GM19193 (cell line): Measurements from ENCODE around the gene MANBA.

Source experiments
- POLR2A ChIP-seq: IDR thresholded peaks from 4 replicates; pipeline ENCODE4 v1.6.1; 2011; ENCODE audit not compliant: insufficient read depth, insufficient read length; ENCODE audit errors: extremely low read depth

Gene MANBA

DNA sequence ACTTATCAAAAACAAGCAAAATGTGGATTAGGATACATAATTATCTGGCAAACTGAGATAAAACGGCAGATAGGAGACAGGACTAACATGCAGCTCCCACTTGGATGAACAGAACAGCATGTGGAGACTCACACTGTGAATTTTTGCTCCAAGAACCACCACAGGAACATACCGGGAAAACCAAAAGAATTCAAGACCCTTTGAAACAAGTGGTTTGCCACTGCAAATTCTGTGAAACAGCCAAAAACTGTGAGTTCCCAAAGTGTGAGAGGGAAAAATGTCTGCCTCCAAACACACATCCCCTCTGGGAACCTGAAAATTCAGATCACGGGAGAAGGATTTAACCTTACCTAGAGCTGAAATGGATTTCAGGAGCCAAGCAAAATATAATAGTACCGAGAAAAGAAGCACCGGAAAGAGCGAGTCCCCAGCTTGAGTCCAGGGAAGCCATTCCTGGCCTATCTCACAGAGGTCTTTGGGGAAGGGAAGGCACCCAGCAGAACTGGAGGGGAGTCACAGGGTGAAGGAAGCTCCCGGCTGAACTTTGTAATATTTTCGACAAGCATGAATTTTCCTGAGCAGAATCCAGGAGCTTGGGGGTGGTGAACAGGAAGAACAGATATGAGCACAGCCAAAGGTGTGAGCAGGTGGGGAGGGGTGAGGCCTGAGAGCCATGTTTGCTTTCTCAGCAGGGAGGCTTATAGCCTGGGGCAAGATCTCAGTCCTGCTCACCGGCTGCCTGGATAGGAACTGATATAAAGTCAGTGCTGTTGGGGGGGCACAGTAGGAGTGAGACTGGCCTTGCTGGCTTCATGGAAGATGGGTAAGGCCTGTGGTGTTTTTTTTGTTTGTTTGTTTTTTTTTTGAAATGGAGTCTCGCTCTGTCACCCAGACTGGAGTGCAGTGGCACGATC is 23.9 kb downstream of the MANBA start:
- no peak for TF ChIP-seq POLR2A

DNA sequence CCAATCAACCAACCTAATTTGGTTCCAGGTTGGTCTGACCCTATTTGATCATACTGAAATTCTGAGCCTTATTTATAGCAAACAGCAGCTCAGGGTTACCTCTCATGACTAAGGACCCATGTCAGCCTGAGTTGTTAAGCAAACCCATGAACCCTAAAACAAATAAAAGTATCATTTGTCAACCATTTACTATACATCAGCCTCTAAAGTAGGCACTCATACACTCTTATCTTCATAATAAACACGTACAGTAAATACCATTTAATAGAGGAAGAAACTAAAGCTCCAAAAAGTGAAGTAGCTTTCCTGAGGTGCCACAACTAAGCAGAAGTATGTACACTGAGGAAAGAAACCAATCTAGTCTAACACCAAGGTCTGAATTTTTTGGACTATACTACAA is 25.2 kb downstream of the MANBA start:
- no peak for TF ChIP-seq POLR2A

DNA sequence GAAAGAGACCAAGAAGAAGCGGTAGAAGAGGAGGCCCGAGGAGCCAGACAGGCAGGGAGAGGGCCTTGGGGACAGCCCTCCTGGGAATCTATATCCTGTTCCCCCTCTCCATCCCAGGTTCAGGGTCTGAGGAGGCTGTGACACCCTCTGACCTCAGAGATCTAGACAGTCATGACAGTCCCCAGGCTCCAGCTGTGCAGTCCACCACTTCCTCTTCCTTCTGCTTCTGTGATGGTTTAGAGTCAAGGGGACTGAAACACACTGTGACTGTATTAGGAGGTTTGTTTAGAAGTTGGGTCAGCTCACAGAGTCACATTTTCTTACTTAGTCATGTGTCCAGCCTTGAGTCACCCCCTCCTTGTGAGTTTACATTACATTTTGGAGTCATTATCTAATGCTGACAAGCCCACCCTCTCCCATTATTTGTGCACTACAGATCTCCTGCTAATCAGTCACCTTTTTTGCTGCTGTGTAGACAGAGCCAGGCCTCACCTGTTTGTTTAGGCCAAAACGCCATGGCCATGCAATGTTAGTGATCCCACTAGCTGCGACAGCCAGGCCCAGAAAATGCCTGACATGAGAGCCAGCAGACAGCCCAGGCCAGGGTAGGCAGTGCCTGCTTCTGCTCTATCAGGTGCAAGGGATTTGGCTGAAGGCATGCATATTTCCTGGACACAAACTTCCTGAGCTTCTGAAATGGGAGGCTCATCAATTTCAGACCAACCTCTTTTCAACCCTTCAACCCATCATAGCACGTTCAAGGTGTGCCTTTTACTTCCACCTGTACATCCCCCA is 26.0 kb downstream of the MANBA start:
- no peak for TF ChIP-seq POLR2A

DNA sequence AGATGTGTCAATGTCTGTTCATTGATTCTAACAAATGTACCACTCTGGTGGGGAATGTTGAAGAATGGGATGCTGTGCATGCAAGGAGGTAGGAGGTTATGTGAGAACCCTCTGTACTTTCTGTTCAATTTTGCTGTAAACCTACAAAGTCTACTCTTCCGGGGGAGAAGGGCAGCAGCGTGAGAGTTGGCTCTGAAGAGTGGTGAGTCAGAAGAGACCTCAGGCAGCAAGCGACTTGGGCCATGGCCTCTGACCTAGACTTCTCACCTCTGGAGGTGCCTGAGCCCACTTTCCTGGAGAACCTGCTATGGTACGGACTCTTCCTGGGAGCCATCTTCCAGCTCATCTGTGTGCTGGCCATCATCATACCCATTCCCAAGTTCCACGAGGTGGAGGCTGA is 26.7 kb downstream of the MANBA start:
- TF ChIP-seq POLR2A, result no peak

DNA sequence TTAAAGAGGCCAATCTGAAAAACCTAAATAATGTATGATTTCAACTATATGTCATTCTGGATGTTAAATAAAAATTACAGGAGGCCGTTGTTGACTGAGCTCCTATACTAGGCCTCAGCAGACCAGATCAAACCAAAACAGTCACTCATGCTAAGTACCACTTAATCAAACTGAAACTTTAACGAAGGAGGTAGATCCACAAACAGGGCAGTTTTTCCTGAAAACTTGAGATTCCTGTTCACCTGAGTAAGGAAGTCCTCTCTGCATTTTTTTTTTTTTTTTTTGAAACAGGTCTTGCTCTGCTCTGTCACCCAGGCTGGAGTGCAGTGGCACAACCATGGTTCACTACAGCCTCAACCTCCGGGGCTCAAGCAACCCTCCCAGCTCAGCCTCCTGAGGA is 27.7 kb downstream of the MANBA start:
- TF ChIP-seq POLR2A, result no peak

DNA sequence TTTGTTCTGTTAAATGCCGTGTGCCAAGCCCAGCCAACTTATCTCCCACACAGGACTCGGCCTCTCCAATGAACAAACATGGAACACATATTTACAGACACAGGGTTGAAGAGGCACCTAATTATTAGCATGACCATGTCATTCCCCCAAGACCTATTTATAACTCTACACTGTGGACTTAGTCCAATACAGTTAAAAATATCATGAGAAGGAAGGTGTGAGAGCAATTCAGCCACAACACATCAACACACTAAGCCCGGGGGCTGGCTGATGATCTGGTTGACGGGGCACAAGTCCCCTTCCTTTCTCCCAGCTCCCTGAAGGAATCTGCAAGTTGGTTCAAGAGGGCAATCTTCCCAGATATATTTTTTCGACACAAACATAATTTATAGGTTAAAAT is 28.1 kb downstream of the MANBA start:
- TF ChIP-seq POLR2A, result no peak

DNA sequence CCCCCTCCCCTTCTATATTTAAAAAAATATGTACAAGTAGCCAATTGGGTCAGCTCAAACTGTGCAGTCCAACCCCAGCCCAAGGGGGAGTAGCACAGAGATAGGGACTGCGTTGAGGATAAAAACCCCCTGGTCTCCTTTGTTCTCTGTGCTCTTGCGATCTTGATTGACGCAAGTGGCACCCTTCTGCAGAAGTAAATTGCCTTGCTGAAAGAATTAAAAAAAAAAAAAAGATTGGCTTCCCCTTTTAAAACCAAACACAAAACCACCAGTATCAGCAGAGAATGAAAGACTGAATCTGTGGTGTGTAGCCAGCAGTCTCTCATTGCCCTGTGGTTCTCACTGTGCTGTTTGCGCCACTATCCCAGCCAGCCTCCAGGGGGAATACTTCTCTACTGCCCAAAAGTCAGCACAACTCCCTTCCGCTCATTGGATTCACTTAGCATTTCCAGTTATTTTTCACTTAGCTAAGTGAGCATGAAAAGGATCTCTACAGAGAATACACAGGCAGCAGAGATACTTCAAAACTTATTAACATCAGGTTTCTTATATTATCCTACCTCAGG is 29.7 kb downstream of the MANBA start:
- TF ChIP-seq POLR2A, result no peak

DNA sequence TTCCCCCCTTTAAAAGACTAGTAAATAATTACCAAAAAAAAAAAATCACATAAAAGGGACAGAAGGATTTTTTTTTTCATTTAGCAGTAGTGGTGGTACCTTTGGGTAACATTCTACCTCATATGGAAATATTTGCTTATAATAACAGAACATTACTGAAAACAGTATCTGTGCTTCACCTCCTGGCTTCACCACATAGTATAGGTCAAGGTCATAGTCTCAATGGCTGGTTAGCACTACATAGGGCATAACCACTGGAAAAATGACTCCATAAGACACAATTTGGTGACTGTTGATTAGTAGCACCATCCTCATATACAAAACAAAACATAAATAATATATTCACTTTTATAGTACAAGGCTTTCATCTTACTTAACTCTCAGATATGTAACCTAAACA is 34.7 kb downstream of the MANBA start:
- TF ChIP-seq POLR2A, result no peak

DNA sequence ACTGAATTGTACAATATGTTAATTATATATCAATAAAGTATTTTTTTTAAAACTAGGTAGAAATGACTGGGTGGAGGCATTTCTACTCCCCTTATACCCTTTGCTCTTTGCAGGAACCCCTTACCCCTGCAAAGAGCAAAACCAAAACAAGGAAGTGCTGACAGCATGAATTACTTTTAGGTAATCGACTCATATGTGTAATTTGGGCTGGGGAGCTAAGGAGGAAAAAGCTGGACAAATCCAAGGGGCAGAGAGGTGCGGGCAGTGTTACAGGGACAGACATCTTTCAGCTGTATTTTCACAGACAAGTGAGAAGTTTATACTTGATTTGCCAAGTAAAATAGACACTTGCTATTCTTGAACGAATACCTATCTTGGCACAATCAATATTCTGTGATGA is 35.5 kb downstream of the MANBA start:
- no peak for TF ChIP-seq POLR2A

DNA sequence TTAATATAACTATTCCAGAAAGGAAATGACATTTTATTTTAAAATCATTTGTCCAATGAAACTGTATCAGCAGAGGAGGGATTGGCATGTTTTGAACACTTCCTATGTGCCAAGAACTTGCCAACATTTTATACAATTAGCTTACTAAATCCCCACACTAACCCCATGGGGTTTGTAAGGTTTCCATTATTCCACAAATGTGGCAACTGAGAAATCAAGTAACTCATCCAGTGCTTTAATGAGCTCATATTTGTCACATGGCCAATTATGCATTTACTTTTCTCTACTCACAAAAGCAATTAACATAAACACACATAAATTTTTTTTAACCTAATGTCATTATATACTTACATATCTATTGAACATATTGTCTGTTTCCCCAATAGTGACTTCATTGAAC is 37.3 kb downstream of the MANBA start:
- no peak for TF ChIP-seq POLR2A

DNA sequence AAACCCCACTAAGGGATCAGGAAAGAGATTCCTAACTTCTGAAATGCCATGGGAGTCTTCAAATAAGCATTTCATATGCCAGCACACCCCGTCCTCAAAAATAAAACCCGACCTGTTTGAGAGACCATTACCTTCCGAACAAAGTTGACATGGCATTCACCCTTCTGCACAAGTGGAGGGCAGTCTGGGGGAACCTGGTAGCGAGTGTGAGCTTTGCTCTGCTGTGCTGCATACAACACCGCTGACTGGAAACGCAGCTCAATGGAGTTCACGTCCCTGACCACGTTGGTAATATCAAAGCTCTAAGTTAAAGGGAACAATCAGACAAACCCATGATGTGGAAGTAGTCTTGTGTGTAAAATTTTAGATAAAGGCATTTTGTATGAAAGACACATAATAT is 38.0 kb downstream of the MANBA start:
- no peak for TF ChIP-seq POLR2A

DNA sequence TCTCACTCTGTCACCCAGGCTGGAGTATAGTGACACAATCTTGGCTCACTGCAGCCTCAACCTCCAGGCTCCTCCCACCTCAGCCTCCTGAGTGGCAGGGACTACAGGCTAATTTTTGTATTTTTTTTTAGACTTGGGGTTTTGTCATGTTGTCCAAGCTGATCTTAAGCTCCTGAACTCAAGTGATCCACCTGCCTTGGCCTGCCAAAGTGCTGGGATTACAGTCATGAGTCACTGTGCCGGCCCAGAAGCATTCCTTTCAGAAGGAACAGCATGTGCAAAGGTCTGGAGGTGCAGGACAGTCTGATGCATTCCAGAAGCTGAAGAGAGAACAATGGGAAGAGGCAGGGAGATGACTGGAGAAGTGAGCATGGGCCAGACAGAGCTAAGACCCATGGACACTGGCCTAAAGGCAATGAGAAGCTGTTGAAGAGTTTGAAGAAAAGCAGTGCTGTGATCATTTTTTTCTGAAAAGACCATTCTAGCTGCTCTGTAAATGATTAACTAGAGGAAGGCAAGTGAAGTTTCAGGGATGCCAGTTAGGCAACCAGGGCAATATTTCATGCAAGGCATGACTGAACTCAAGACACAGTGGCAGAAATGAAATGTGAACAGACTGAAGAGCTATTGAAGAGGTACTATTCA is 43.2 kb downstream of the MANBA start:
- no peak for TF ChIP-seq POLR2A

DNA sequence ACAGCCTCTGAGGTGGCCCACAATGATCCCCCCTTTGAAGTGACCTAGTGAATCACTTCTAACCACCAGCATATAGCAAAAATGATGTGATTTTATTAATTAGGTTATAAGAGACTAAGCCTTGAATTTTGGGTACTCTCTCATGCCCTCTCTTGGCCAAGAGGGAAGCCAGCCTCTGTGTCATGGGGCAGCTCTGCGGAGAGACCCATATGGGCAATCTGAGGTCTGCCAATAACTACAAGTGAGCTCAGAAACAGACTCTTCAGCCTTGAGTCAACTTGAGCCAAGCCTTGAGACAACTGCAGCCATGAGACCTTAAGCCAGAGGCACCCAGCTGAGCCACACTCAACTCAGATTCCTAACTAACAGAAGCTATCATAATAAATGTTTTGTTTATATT is 45.7 kb downstream of the MANBA start:
- no peak for TF ChIP-seq POLR2A

DNA sequence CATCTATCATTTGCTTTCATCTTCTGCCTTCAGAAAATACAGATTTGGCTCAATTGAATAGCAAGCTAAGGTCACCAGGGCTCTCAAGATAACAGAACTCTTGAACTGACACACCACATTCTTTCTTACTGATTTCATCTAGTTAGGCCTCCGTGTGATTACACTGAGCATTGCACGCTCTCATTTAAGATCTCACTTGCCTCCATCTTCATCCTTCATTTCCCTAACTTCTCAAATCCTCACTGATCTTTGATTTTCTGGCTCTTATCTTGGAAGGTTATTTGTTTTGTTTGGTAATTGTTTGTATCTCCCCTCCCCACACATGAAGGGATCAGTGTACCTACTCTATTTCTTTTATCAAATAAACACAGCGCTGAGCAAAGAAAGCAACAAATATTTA is 47.7 kb downstream of the MANBA start:
- TF ChIP-seq POLR2A, result no peak

DNA sequence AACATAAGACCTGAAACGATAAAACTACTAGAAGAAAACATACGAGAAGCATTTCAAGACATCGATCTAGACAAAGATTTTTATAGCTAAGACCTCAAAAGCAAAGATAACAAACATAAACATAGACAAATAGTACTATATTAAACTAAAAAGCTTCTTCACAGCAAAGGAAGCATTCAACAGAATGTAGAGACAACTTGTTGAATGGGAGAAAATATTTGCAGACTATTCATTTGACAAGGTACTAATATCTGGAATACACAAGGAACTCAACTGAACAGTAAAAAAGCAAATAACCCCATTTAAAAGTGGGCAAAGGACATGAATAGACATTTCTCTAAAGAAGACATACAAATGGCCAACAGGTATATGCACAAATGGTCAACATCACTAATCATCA is 49.8 kb downstream of the MANBA start:
- TF ChIP-seq POLR2A, result no peak
